Measurements from ENCODE around the gene CRK. TPM values are rescaled to one million over a fixed set of nuclear protein-coding genes. Genes with fewer than 3 reads are reported as not detected.
"Not testable (repeated sequence)": the region's sequence is repeated elsewhere in the genome, so short reads cannot be mapped to it uniquely, and the experiment has no call there.

The CRK gene
- total RNA-seq, 1 donor: 106 TPM

GRCh38 chr17:1398931-1399678 is 56.9 kb downstream of the CRK start:
- peak; percentile 44 for DNase-seq (ENCODE audit: low read depth)
- peak overlapping the region; percentile 92 for H3K4me3 ChIP-seq (ENCODE audit: low read depth, low read length)
- TF ChIP-seq CTCF (IDR thresholded peaks at IDR 0.05; ENCODE audit: insufficient read depth, low read length): no peak

DNA sequence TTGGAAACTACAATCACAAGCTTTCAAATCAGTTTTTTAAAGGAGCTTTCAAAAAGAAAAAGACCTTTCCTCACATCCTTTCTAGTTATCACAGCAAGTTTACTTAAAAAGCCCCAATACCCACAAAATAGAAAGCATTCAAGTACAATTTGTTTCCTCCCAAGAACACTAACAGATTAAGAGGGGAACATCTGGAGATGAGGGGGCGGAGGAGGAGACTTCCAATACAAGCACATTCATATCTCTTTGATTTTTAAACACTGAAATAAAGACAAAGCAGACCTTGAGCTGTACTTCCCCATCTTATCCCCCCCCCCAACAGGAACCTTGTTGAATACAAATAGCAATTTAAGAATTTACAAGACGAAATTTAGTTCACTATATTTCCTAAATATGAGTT is 58.0 kb downstream of the CRK start:
- peak overlapping the region; percentile 92 for H3K4me3 ChIP-seq (ENCODE audit: low read depth, low read length)
- TF ChIP-seq CTCF (IDR thresholded peaks at IDR 0.05; ENCODE audit: insufficient read depth, low read length): no peak
- DNase-seq (ENCODE audit: low read depth): peak; percentile 31

- DNase-seq (ENCODE audit: low read depth); H3K4me3 ChIP-seq (ENCODE audit: low read depth, low read length): not testable (repeated sequence)
Measured at GRCh38 chr17:1395876-1396665, 60.0 kb downstream of the CRK start.

- no peak for DNase-seq (ENCODE audit: low read depth)
- no peak for TF ChIP-seq CTCF (IDR thresholded peaks at IDR 0.05; ENCODE audit: insufficient read depth, low read length)
- H3K4me3 ChIP-seq (ENCODE audit: low read depth, low read length): no peak overlapping the region
Measured at GRCh38 chr17:1391577-1391976, 64.5 kb downstream of the CRK start.

GRCh38 chr17:1390432-1391367 is 65.3 kb downstream of the CRK start:
- no peak overlapping the region for H3K4me3 ChIP-seq (ENCODE audit: low read depth, low read length)
- no peak for TF ChIP-seq CTCF (IDR thresholded peaks at IDR 0.05; ENCODE audit: insufficient read depth, low read length)
- DNase-seq (ENCODE audit: low read depth): peak; percentile 75

- not testable (repeated sequence) for DNase-seq (ENCODE audit: low read depth)
Measured at GRCh38 chr17:1387490-1388227, 68.4 kb downstream of the CRK start.

GRCh38 chr17:1386675-1387190 is 69.3 kb downstream of the CRK start:
- not testable (repeated sequence) for H3K4me3 ChIP-seq (ENCODE audit: low read depth, low read length); DNase-seq (ENCODE audit: low read depth)

More at GRCh38 chr17:1387490-1388227, 68.4 kb downstream of the CRK start:
- H3K4me3 ChIP-seq (ENCODE audit: low read depth, low read length): not testable (repeated sequence)
